Dermis lymphatic vessel endothelial cell (primary cell): ENCODE data around the gene OR52B6. TPM values are rescaled to one million over a fixed set of nuclear protein-coding genes. Genes with fewer than 3 reads are reported as not detected.

ENCODE experiments used
- total RNA-seq: library from RNA; depleted of rRNA; stranded (reverse); fragments of >200 nt; gene quantifications from 2 replicates; pipeline ENCODE4 v1.2.1, GENCODE V29; 2014

Gene OR52B6
- not detected in 2 replicates for total RNA-seq

DNA sequence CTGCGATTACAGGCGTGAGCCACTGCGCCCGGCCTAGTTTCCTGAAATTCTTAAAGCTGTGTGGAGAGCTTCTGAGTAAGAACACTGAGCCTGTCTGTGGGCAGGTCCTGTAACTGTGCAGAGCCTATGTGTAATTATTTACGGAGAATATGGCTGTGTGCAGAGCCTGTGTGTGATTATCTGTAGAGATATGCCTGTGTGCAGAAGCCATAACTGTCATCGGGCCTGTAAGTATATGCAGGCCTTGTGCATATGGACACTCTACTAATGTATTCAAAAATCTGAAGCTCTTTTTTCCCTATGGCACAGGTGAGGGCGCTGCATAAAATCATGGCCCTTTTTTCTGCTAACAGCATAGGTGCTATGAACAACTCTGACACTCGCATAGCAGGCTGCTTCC is at the start of gene OR52B6:
Gene OR52B6, plus strand, starts transcription at position 301 of the 400 bp plus-strand sequence. Its CDS starts 0 bp downstream, at position 301.

GRCh38 chr11:5548440-5548839 is 32.2 kb upstream of the OR52B6 start, which contains the start of gene OR52H1:
Gene OR52H1 (minus strand): TSS chr11:5548540. CDS start chr11:5545505, 3,035 bp downstream.

GRCh38 chr11:5596607-5597201 is 16.0 kb downstream of the OR52B6 start, which contains the start of gene TRIM6:
Gene TRIM6 (plus strand): TSS chr11:5596637. CDS start chr11:5596898, 261 bp downstream.

DNA sequence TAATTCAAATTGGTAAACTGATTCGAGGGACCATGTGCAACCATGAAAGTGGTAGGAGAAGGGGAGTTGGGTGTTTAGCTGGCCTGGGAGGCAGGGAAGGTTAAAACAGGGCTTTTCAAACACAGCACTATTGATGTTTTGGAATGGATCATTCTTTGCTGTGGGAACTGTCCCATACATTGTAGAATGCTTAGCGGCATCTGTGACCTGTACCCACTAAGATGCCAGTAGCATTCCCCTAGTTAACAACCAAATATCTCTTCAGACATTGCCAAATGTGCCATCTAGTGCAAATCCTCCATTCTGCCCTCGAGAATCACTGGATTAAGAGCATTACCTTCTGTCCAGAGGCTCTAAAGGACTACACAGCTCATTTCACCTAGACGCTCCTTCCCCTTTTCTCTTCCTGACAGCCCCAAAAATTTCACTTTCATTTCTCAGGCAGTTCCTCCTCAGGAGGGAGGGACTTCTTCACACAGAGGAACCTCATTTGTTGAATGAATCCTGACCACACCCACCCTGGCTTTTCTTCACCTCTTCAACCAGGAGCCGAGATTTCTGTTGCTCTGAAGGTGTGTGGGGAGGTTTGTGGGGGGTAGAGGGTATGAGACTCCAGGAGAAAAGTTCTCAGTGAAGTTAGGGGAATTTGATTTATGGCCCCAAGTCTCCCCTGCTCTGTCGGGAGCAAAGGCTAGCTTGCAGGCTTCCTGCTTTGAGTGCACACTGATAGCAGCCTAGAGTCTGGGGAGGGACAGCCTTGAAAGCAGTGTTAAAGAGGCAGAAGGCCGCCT is 44.0 kb downstream of the OR52B6 start, which contains the start of gene TRIM34:
Gene TRIM34, plus strand, starts transcription at position 513 of the 791 bp plus-strand sequence. CDS start 7,331 bp downstream, outside the sequence.

Other genes with a start within 250 kb of the OR52B6 start
- gene OR51B5, start 237.4 kb upstream of the OR52B6 start, total RNA-seq = 0.09 TPM in 1 of 2 replicates, not detected in the other
- gene OR51B6, start 229.4 kb upstream of the OR52B6 start, total RNA-seq = not detected in 2 replicates
- gene OR51M1, start 197.1 kb upstream of the OR52B6 start, total RNA-seq = not detected in 2 replicates
- gene OR51Q1, start 158.8 kb upstream of the OR52B6 start, total RNA-seq = not detected in 2 replicates
- not detected in 2 replicates for gene OR51I1, start 139.4 kb upstream of the OR52B6 start, total RNA-seq
- not detected in 2 replicates for gene OR51I2, start 131.6 kb upstream of the OR52B6 start, total RNA-seq
- gene OR52D1, start 92.2 kb upstream of the OR52B6 start, total RNA-seq = not detected in 2 replicates
- gene UBQLN3, start 70.9 kb upstream of the OR52B6 start, total RNA-seq = 0.09 TPM in 1 of 2 replicates, not detected in the other
- not detected in 2 replicates for gene UBQLNL, start 64.2 kb upstream of the OR52B6 start, total RNA-seq
- gene OR52H1, start 32.3 kb upstream of the OR52B6 start, total RNA-seq = 0.09 and 0.11 TPM in 2 replicates
- 0.43 and 1.5 TPM in 2 replicates for gene TRIM6, start 15.8 kb downstream of the OR52B6 start, total RNA-seq
- 8.3 and 12.1 TPM in 2 replicates for gene TRIM34, start 44.1 kb downstream of the OR52B6 start, total RNA-seq
- 54.8 and 60.8 TPM in 2 replicates for gene TRIM5, start 104.2 kb downstream of the OR52B6 start, total RNA-seq
- gene TRIM22, start 108.9 kb downstream of the OR52B6 start, total RNA-seq = 30.5 and 46.6 TPM in 2 replicates
- gene OR56B1, start 155.6 kb downstream of the OR52B6 start, total RNA-seq = not detected in 2 replicates
- not detected in 2 replicates for gene OR52N4, start 173.4 kb downstream of the OR52B6 start, total RNA-seq
- not detected in 2 replicates for gene OR52N5, start 202.5 kb downstream of the OR52B6 start, total RNA-seq
- not detected in 2 replicates for gene OR52N1, start 210.4 kb downstream of the OR52B6 start, total RNA-seq
- gene OR52N2, start 228.0 kb downstream of the OR52B6 start, total RNA-seq = not detected in 2 replicates